K562 (cell line): ENCODE measurements around the gene SH3YL1. TPM values are rescaled to one million over a fixed set of nuclear protein-coding genes. Genes with fewer than 3 reads are reported as not detected.

ENCODE experiments used
- ATF1 ChIP-seq, 2 experiments: fragments of 450-650 bp in 1 of 2; IDR thresholded peaks; 2 replicates each; pipeline ENCODE4 v1.6.1; 2016; ENCODE audit warnings: missing compliant biosample characterization in 1 of 2, missing genetic modification characterization in 1 of 2
- CREB3L1 ChIP-seq: fragments of 450-650 bp; IDR thresholded peaks from 2 replicates; pipeline ENCODE4 v1.6.1; 2014; ENCODE audit warnings: low read depth, mild to moderate bottlenecking, moderate library complexity, borderline replicate concordance
- E2F6 ChIP-seq, 2 experiments: IDR thresholded peaks; 2 replicates each; pipeline ENCODE4 v1.6.1; 2011; ENCODE audit warnings: borderline replicate concordance in 1 of 2, control low read depth in 1 of 2, low read depth in 1 of 2, low read length in 1 of 2, mild to moderate bottlenecking in 1 of 2, mixed read lengths in 1 of 2, moderate library complexity in 1 of 2; ENCODE audit not compliant: insufficient read depth in 1 of 2, insufficient read length in 1 of 2, poor library complexity in 1 of 2, severe bottlenecking in 1 of 2; ENCODE audit errors: extremely low read depth in 1 of 2
- EP400 ChIP-seq: fragments of 450-650 bp; IDR thresholded peaks from 2 replicates; pipeline ENCODE4 v1.6.1; 2017; ENCODE audit warnings: antibody characterized with exemption, mild to moderate bottlenecking, moderate library complexity
- ESRRB ChIP-seq: fragments of 250-450 bp; sonication (Bioruptor Pico); IDR thresholded peaks from 2 replicates; pipeline ENCODE4 v1.5.0; 2020; ENCODE audit warnings: mild to moderate bottlenecking, moderate library complexity, borderline replicate concordance
- HOMEZ ChIP-seq: fragments of 250-450 bp; sonication (Bioruptor Pico); IDR thresholded peaks from 2 replicates; pipeline ENCODE4 v1.4.0; 2020; ENCODE audit warnings: mild to moderate bottlenecking, moderate library complexity
- ID3 ChIP-seq, 2 experiments: fragments of 250-450 bp in 1 of 2; fragments of 450-650 bp in 1 of 2; sonication (Bioruptor Pico) in 1 of 2; IDR thresholded peaks; 2 replicates each; pipeline versions ENCODE4 v1.6.1 to v1.8.0; 2016 to 2021; ENCODE audit warnings: mild to moderate bottlenecking in 2 of 2, moderate library complexity in 2 of 2, missing compliant biosample characterization in 1 of 2, missing genetic modification characterization in 1 of 2
- MTA3 ChIP-seq: fragments of 450-650 bp; formaldehyde crosslinking; IDR thresholded peaks from 2 replicates; pipeline ENCODE4 v1.6.1; 2017; ENCODE audit warnings: mild to moderate bottlenecking, borderline replicate concordance
- MYC ChIP-seq, 2 experiments: fragments of 250-450 bp in 1 of 2; sonication (Bioruptor Pico) in 1 of 2; IDR thresholded peaks; 2 replicates each; pipeline versions ENCODE4 v1.5.1 to v1.6.1; 2012 to 2021; ENCODE audit warnings: low read depth in 2 of 2, borderline replicate concordance in 1 of 2, improper control_type of control experiment in 1 of 2, low read length in 1 of 2, mild to moderate bottlenecking in 1 of 2, moderate library complexity in 1 of 2
- NONO ChIP-seq, 2 experiments: fragments of 200-400 bp in 1 of 2; fragments of 450-650 bp in 1 of 2; formaldehyde crosslinking in 1 of 2; IDR thresholded peaks; 2 replicates each; pipeline ENCODE4 v1.6.1; 2017; ENCODE audit warnings: low read depth in 2 of 2, mild to moderate bottlenecking in 2 of 2, moderate library complexity in 2 of 2, low read length in 1 of 2
- POLR2G ChIP-seq: fragments of 200-400 bp; formaldehyde crosslinking; IDR thresholded peaks from 2 replicates; pipeline ENCODE4 v1.6.1; 2017; ENCODE audit warnings: low read depth, mild to moderate bottlenecking, antibody characterized with exemption, low read length, moderate library complexity
- PRDM10 ChIP-seq: fragments of 450-650 bp; IDR thresholded peaks from 2 replicates; pipeline ENCODE4 v1.6.1; 2018; ENCODE audit not compliant: partially characterized antibody
- SP1 ChIP-seq: sonication (generic); formaldehyde crosslinking; IDR thresholded peaks from 2 replicates; pipeline ENCODE4 v1.8.1; 2022; ENCODE audit warnings: mild to moderate bottlenecking, missing genetic modification reagents
- ZNF586 ChIP-seq: fragments of 450-650 bp; formaldehyde crosslinking; conservative IDR thresholded peaks from 2 replicates; pipeline ENCODE4 v1.4.0; 2020; ENCODE audit warnings: mild to moderate bottlenecking, moderate library complexity
- polyA plus RNA-seq, 8 experiments: library from polyadenylated mRNA; depleted of rRNA in 4 of 8; stranded (reverse) in 5 of 8; unstranded in 3 of 8; fragments of >200 nt; fragmentation: Nextera tagmentation in 2 of 8; fragmentation: Illumina TruSeq in 1 of 8; extraction: Ambion mirVana in 2 of 8; extraction: Trizol in 1 of 8; gene quantifications; 2 replicates each; pipeline versions ENCODE4 v1.2.1 to v1.2.3, GENCODE V29; 2011 to 2014; ENCODE audit warnings: inconsistent platforms in 1 of 8, missing spikeins in 1 of 8
- total RNA-seq, 7 experiments: library from RNA; depleted of rRNA in 6 of 7; stranded (reverse); fragments of >200 nt in 6 of 7; fragmentation: Illumina TruSeq in 2 of 7; extraction: Trizol in 2 of 7; gene quantifications; 2 replicates each; pipeline versions ENCODE4 v1.2.1 to v1.2.3, GENCODE V29; 2011 to 2021; ENCODE audit warnings: low replicate concordance in 1 of 7

Gene SH3YL1
- total and polyA plus RNA-seq, 9 of the 15 experiments (the other 6 are each of a cell fraction or from before 2014, with no cell fraction given), result 3.9 to 7.8 (median 5.3) TPM

- TF ChIP-seq HOMEZ (CRISPR knock-in tag) (0 out of 2 replicates have a peak, but pooled peaks have one; percentile 19), EP400 (peak; percentile 92), ESRRB (CRISPR knock-in tag) (no peak), E2F6 (IDR thresholded peaks at IDR 0.05; ENCODE audit: borderline replicate concordance in 1 of 2, extremely low read depth in 1 of 2, insufficient read depth in 1 of 2, insufficient read length in 1 of 2, low read depth in 1 of 2, low read length in 1 of 2, poor library complexity in 1 of 2, severe bottlenecking in 1 of 2) (peak; percentile 83 to 90), ID3 (CRISPR knock-in tag; IDR thresholded peaks at IDR 0.05) (no peak), ID3 (tag; IDR thresholded peaks at IDR 0.05) (peak; percentile 58; the same call in 1 of the 2 replicates), ZNF586 (CRISPR knock-in tag) (no peak), CREB3L1 (peak; percentile 90), SP1 (peak; percentile 39; the same call in 1 of the 2 replicates), NONO (IDR thresholded peaks at IDR 0.05; ENCODE audit: low read depth in 2 of 2, low read length in 1 of 2) (no peak), MYC (IDR thresholded peaks at IDR 0.05; ENCODE audit: low read depth, low read length) (peak; percentile 79; the same call in 1 of the 2 replicates), MYC (CRISPR knock-in tag; IDR thresholded peaks at IDR 0.05; ENCODE audit: borderline replicate concordance, low read depth) (no peak), PRDM10 (peak; percentile 15), ATF1 (CRISPR knock-in tag; IDR thresholded peaks at IDR 0.05) (0 out of 2 replicates have a peak, but pooled peaks have one; percentile 31), ATF1 (tag; IDR thresholded peaks at IDR 0.05) (peak; percentile 79), POLR2G (peak; percentile 91), MTA3 (peak; percentile 40; the same call in 1 of the 2 replicates)
Observed at GRCh38 chr2:264493-265468, 949 bp upstream of the SH3YL1 start, which contains the start of gene ACP1 (continued).
